ENCODE results near the gene STRADA. TPM values are rescaled to one million over a fixed set of nuclear protein-coding genes. Genes with fewer than 3 reads are reported as not detected.

Gene STRADA
- total RNA-seq (2014; rRNA removed; shearing (Covaris generic)): 10.9 and 18.7 TPM in 2 replicates

GRCh38 chr17:63741408-63742173 is at the start of gene STRADA:
Gene STRADA (minus strand): TSS chr17:63741799. CDS start chr17:63728369, 13,430 bp downstream.
- peak; percentile 99 for DNase-seq (ENCODE audit: low read depth)

- DNase-seq (ENCODE audit: low read depth): no peak
Measured at GRCh38 chr17:63790057-63790456, 48.5 kb upstream of the STRADA start.

DNA sequence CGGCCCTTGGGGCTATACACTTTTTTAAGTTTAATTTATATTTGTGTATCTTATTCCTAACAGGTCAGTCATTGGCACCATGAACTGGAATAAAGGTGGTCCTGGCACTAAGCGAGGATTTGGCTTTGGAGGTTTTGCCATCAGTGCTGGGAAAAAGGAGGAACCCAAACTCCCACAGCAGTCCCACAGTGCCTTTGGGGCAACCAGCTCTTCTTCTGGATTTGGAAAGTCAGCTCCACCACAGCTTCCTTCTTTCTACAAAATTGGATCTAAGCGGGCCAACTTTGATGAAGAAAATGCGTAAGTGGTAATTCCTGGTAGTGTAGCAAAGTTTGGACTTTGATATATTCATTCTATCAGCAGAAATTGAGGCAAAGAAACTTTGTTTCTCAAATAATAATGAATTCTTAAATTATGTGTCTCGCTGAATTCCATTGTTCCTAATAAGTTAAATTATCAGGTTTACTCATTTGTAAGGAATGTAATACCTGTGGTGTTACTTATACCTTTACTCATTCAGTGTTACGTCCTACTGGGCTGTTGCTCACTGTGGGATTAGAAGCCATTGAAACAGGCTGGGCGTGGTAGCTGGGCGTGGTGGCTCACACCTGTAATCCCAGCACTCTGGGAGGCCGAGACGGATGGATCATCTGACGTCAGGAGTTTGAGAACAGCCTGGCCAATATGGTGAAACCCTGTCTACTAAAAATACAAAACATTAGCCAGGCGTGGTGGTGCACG is 45.5 kb upstream of the STRADA start:
- no peak for DNase-seq (ENCODE audit: low read depth)

GRCh38 chr17:63786117-63786516 is 44.5 kb upstream of the STRADA start:
- DNase-seq (ENCODE audit: low read depth): no peak

DNA sequence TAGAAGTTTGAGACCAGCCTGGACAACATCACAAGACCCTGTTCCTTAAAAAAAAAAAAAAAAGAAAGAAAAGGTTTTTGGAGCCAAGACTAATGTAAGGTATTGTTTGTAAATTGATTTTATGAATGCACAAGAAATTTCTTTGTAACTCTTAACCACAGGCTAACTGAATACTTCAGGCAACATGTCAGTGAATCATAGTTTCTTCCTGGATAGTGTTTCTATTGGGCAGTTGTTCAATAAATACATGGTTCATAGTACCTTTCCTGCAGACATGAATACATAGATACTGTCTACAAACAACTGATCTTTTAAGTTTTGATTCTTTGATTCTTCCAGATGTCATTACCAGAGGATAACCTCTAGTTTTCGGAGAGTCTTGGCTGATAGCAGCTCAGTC is 44.0 kb upstream of the STRADA start:
- no peak for DNase-seq (ENCODE audit: low read depth)

GRCh38 chr17:63783522-63783921 is 41.9 kb upstream of the STRADA start:
- no peak for DNase-seq (ENCODE audit: low read depth)

GRCh38 chr17:63780928-63781327 is 39.3 kb upstream of the STRADA start:
- DNase-seq (ENCODE audit: low read depth): no peak

GRCh38 chr17:63780507-63780906 is 38.9 kb upstream of the STRADA start:
- peak; percentile 9 for DNase-seq (ENCODE audit: low read depth)

GRCh38 chr17:63775420-63775819 is 33.8 kb upstream of the STRADA start:
- DNase-seq (ENCODE audit: low read depth): no peak

GRCh38 chr17:63774969-63775265 is 33.3 kb upstream of the STRADA start:
- DNase-seq (ENCODE audit: low read depth): peak; percentile 13

DNA sequence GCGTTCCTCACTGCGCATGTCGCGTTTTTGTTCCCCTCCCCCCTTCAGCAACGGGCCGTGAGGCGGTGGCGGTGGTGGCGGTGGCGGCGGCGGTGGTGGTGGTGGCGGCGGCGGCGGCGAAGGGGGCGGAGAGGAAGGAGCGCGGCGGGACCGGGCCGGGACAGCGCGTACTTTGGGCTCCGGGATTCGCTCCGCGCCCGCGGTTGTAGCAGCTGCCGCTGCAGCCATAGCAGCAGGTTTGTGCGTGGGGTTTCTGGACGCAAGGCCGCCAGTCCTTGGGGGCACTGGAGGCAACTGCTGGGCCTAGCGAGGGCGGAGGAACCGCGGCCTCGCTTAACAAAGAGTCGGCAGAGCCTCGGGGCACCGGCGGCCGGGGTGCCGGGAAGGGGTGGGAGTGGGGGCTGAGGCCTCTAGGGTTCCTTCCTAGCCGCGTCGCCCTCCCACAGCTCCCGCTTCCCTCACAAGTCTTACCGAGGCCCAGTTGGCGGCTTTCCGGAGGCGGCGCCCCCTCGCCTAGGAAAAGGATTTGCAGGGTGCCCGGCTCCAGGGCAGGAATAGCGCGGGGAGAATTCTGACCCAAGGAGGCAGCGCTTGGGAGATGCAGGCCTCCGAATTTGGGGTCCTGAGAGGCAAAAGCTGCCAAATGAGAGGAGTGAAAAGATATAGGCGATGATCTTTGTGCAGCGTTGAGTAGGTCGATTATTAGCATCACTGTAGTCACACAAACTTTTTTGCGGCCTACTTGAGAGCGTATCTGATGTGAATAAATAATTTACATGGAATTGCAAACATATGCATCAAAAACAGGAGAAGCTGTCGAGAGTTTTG is 32.8 kb upstream of the STRADA start, which contains the start of gene DDX42:
Gene DDX42 (plus strand): TSS at position 30 of the 828 bp plus-strand sequence. CDS start 12,880 bp downstream, outside the sequence.
- peak; percentile 64 for DNase-seq (ENCODE audit: low read depth)

- DNase-seq (ENCODE audit: low read depth): peak; percentile 99
Measured at GRCh38 chr17:63773272-63774140, 31.9 kb upstream of the STRADA start, which contains the start of gene CCDC47. Gene CCDC47 (minus strand): TSS chr17:63773597. CDS start chr17:63766175, 7,422 bp downstream.

GRCh38 chr17:63772801-63773271 is 31.2 kb upstream of the STRADA start:
- DNase-seq (ENCODE audit: low read depth): peak; percentile 7

- DNase-seq (ENCODE audit: low read depth): no peak
Measured at GRCh38 chr17:63768433-63768832, 26.8 kb upstream of the STRADA start.

DNA sequence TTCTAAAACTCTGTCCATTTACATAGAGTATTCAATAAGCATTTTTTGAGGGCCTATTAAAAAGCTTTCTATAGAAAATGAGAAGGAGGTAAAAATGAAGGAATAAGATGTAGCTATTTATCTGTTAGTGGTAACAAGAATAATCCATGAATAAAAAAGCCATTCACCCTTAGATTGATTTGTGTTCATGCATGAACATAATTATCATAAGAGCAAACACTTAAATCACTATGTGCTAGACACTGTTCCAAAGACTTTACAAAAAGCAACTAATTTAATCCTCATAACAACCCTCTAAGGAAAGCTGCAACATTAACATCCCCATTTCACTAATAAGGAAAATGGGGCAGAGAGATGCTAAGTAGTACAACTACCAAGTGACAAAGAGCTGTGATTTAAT is 25.2 kb upstream of the STRADA start:
- DNase-seq (ENCODE audit: low read depth): no peak

DNA sequence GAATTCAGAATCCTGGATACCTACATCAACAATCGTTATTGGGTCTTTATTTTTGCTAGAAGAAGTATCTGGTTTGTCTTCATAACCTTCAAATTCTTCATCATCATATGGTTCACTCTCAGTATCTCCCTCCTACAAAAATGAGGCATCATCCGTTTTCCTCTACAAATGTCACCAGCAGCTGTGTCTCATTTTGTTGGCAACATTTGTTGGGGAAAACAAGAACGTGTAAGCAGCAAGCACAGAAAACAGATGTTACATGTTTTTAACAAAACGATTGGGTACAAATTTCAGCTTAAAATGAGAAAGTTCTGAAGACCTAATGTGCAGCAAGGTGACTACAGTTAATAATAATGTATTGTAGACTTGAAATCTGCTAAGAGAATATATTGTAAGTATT is 23.1 kb upstream of the STRADA start:
- DNase-seq (ENCODE audit: low read depth): no peak

DNA sequence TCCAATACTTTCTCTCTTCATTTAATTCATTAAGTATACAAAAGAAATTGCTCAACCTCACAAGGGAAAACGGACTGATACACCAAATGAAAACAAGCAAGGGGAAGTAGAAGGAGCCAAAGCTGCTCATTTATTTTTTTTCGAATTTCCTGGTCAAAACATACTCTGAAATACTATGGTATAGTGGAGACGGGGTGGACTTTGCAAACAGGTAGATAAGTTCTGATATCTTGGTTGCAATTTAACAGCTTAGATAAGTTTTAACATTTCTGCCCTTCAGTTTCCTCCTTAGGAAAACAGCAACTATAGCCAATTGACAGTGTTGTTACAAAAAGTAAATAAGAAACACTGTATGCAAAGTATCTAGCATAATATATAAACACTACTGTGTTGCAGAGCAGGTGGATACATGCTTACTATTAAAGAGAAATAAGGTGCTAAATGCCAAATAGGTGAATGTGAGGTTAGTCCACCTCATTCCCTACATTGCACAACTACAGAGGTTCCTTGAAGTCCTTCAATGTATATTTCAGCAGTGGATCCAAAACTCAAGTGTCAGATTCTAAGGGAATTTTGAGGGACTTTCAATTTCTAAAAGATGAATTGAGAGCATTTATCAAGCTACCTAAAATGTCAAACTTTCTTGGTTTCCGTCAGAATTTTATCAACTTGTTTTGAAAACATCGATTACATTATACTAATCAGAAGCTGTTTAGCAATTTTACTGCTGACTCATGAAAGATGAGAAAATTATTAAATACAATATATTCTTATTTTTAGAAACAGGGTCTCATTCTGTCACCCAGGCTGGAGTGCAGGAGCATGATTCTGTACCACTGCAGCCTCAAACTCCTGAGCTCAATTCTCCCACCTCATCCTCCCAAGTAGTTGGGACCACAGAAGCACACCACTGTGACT is 20.8 kb upstream of the STRADA start:
- DNase-seq (ENCODE audit: low read depth): no peak

DNA sequence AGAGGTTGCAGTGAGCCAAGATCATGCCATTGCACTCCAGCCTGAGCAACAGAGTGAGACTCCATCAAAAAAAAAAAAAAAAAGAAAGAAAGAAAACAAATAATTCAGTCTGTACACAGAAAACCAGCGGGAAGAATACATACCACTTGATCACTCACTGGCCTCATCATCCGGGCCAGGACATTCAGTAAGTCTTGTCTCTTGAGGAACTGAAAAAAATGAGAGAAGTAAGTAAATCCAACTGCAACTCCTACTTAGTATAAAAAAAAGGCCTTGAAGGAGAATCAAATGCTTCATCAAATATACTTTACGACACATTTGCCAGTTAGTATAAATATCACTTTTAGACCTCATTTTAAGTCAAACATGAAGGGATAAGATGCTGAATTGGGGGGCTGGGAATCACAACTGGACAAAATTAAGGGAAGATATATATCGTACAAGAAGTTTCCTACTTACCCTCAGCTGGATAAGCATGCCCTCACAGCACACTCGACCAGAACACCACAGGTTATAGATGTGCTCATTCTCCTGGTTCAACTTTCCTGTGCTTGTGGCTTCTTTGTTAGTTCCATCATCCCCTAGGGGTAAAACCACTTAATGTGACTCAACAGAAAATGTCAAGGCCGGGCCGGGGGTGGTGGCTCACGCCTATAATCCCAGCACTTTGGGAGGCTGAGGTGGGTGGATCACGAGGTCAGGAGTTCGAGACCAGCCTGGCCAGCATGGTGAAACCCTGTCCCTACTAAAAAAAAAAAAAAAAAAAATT is 19.4 kb upstream of the STRADA start:
- DNase-seq (ENCODE audit: low read depth): peak; percentile 24

DNA sequence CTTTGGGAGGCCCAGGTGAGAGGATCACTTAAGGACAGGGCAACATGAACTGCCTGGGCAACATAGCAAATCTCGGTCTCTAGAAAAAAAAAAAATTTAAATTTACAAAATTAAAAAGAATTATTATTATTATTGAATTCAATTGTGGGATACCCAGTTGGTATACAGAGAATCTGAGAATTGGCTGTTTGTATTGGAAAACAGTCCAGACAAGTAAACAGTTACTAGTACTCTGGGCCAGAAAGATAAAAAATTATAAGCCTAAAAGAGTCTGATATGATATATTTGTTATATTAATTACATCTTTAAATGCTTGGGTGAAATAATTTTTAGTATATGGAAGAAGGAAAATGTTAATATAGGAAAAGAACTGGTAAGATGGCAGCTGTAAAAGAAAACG is 16.8 kb upstream of the STRADA start:
- no peak for DNase-seq (ENCODE audit: low read depth)

Measured in Daoy (cell line).